COLO829 (cell line): ENCODE results near the gene IL1R1.
"Not testable (repeated sequence)": the region's sequence is repeated elsewhere in the genome, so short reads cannot be mapped to it uniquely, and the experiment has no call there.

Experiments
- DNase-seq: peaks from one replicate; pipeline ENCODE4 v3.0.0; 2012; ENCODE audit warnings: low spot score

Gene IL1R1

GRCh38 chr2:102110596-102111334 is 31.8 kb upstream of the IL1R1 start:
- no peak for DNase-seq

- DNase-seq = no peak
Observed at GRCh38 chr2:102111823-102112222, 30.7 kb upstream of the IL1R1 start.

- DNase-seq = no peak
Observed at GRCh38 chr2:102112271-102112670, 30.3 kb upstream of the IL1R1 start.

- no peak for DNase-seq
Observed at GRCh38 chr2:102112692-102113665, 29.6 kb upstream of the IL1R1 start.

GRCh38 chr2:102114290-102114721 is 28.2 kb upstream of the IL1R1 start:
- no peak for DNase-seq

GRCh38 chr2:102114851-102115497 is 27.6 kb upstream of the IL1R1 start:
- no peak for DNase-seq

- no peak for DNase-seq
Observed at GRCh38 chr2:102116630-102117471, 25.7 kb upstream of the IL1R1 start.

GRCh38 chr2:102117472-102117858 is 25.1 kb upstream of the IL1R1 start:
- no peak for DNase-seq

GRCh38 chr2:102119255-102119654 is 23.3 kb upstream of the IL1R1 start:
- no peak for DNase-seq

- no peak for DNase-seq
Observed at GRCh38 chr2:102120261-102120660, 22.3 kb upstream of the IL1R1 start.

- no peak for DNase-seq
Observed at GRCh38 chr2:102120701-102121159, 21.8 kb upstream of the IL1R1 start.

GRCh38 chr2:102122115-102122514 is 20.4 kb upstream of the IL1R1 start:
- no peak for DNase-seq

GRCh38 chr2:102122909-102123308 is 19.6 kb upstream of the IL1R1 start:
- no peak for DNase-seq

- not testable (repeated sequence) for DNase-seq
Observed at GRCh38 chr2:102124421-102124820, 18.1 kb upstream of the IL1R1 start.

GRCh38 chr2:102126169-102126568 is 16.4 kb upstream of the IL1R1 start:
- no peak for DNase-seq

- no peak for DNase-seq
Observed at GRCh38 chr2:102126660-102127059, 15.9 kb upstream of the IL1R1 start.

GRCh38 chr2:102129082-102129481 is 13.5 kb upstream of the IL1R1 start:
- DNase-seq = no peak

- DNase-seq = no peak
Observed at GRCh38 chr2:102129951-102130646, 12.4 kb upstream of the IL1R1 start.

- DNase-seq = no peak
Observed at GRCh38 chr2:102130647-102130991, 11.9 kb upstream of the IL1R1 start.

GRCh38 chr2:102131564-102131963 is 11.0 kb upstream of the IL1R1 start:
- DNase-seq = no peak

- DNase-seq = no peak
Observed at GRCh38 chr2:102137138-102137537, 5.4 kb upstream of the IL1R1 start.
